Type B pancreatic cell (in vitro differentiated cells): ENCODE data around the gene CPNE9. TPM values are rescaled to one million over a fixed set of nuclear protein-coding genes. Genes with fewer than 3 reads are reported as not detected.

Source experiments
- DNase-seq: peaks from one replicate; pipeline ENCODE4 v3.0.0; 2021; ENCODE audit warnings: mixed read lengths; ENCODE audit not compliant: unreplicated experiment; ENCODE audit errors: extremely low spot score
- H3K27ac Mint-ChIP-seq: 2 replicates; pipeline ENCODE4 v1.8.0; 2021; ENCODE audit warnings: mild to moderate bottlenecking, mixed read lengths
- H3K27me3 Mint-ChIP-seq: 2 replicates; pipeline ENCODE4 v1.8.0; 2021; ENCODE audit warnings: mixed read lengths
- H3K36me3 Mint-ChIP-seq: 2 replicates; pipeline ENCODE4 v1.8.0; 2021; ENCODE audit warnings: mixed read lengths
- H3K4me1 Mint-ChIP-seq: one replicate; pipeline ENCODE4 v1.8.0; 2021; ENCODE audit warnings: mixed read lengths; ENCODE audit not compliant: unreplicated experiment
- H3K4me3 Mint-ChIP-seq: 2 replicates; pipeline ENCODE4 v1.8.0; 2021; ENCODE audit warnings: mild to moderate bottlenecking, mixed read lengths
- H3K9me3 Mint-ChIP-seq: 2 replicates; pipeline ENCODE4 v1.8.0; 2021; ENCODE audit warnings: mixed read lengths
- total RNA-seq: library from RNA; stranded (reverse); gene quantifications from 2 replicates; pipeline ENCODE4 v1.2.1, GENCODE V29; 2021; ENCODE audit warnings: low replicate concordance
- TF ChIP-seq, protein P1 (sequence below): fragments of 200-600 bp; sonication (generic); conservative IDR thresholded peaks from 2 replicates; pipeline ENCODE4 v1.5.0; 2021; ENCODE audit warnings: antibody characterized with exemption, mild to moderate bottlenecking

Gene CPNE9
- total RNA-seq, 1 donor from 2014 or later = 0.34 TPM

DNA sequence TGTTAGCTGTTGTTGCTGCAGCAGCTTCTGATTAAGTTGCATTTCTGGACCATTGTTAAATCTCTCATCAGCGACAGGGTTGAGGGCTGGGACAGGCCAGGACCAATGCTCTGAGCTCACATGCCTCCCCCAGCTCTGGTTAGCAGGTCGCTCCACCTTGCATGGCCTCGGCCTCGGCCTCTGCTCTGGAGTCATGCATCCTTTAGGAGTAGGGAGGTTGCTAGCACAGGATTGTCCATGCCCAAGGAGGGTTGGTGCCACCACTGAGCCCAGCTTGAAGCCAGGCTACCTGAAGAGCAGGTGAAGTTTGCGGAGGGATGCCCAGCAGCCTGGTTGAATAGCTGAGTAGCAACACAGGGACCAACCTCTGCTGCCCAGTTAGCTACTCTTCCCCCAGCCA lies 11.2 kb upstream of the CPNE9 start:
- no peak for DNase-seq
- H3K4me3 Mint-ChIP-seq = no peak overlapping the region
- H3K27me3 Mint-ChIP-seq = no peaks in the 10 kb centered on the region
- TF ChIP-seq, protein P1, sequence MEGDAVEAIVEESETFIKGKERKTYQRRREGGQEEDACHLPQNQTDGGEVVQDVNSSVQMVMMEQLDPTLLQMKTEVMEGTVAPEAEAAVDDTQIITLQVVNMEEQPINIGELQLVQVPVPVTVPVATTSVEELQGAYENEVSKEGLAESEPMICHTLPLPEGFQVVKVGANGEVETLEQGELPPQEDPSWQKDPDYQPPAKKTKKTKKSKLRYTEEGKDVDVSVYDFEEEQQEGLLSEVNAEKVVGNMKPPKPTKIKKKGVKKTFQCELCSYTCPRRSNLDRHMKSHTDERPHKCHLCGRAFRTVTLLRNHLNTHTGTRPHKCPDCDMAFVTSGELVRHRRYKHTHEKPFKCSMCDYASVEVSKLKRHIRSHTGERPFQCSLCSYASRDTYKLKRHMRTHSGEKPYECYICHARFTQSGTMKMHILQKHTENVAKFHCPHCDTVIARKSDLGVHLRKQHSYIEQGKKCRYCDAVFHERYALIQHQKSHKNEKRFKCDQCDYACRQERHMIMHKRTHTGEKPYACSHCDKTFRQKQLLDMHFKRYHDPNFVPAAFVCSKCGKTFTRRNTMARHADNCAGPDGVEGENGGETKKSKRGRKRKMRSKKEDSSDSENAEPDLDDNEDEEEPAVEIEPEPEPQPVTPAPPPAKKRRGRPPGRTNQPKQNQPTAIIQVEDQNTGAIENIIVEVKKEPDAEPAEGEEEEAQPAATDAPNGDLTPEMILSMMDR = no peak
- H3K36me3 Mint-ChIP-seq = peaks cover 3% of the 10 kb centered on the region
- H3K27ac Mint-ChIP-seq = no peak overlapping the region
- no peaks in the 10 kb centered on the region for H3K9me3 Mint-ChIP-seq
- no peaks in the 10 kb centered on the region for H3K4me1 Mint-ChIP-seq

DNA sequence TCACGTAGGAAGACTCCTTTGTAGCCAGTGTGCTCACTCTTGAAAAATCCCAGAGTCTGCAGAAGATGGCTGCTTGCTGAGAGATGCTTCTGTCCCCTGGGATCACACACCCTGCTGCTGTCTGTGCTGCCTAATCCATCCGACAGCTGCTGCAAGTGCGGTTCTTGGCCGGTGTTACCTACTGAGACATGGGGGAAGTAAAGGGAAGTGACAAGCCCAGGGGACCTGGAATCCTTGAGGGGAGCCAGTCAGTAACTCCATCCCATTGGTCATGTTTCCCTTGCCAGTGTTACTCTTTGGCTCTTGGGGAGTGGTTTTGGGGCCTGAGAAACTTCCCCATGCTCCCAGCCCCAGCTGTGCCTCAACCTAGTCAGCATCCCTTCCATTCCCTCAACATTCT lies 8.3 kb upstream of the CPNE9 start:
- TF ChIP-seq, protein P1 = no peak
- Mint-ChIP-seq H3K9me3 (no peaks in the 10 kb centered on the region), H3K27ac (no peak overlapping the region), H3K27me3 (no peaks in the 10 kb centered on the region), H3K36me3 (peaks cover 15% of the 10 kb centered on the region), H3K4me1 (no peaks in the 10 kb centered on the region), H3K4me3 (no peak overlapping the region)
- DNase-seq = no peak

DNA sequence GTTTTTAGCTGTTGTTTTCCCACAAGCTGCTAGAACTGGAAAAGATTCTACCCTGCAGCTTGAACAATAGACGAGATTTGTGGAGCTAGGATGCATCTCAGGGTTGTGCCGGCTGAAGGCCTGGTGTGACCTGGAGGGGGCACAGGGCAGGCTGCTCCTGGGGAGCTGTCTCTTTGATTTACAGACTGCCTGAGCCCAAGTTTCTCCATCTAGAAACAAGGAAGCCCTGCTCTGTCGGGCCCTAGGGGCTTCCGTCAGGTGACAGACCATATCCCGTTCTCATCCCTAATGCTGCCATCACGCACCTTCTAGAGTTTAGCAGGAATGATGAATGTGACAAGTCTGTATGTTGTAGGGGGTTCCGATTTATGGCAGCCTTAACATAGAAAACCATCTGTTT lies 7.9 kb upstream of the CPNE9 start:
- TF ChIP-seq, protein P1 = no peak
- Mint-ChIP-seq H3K9me3 (no peaks in the 10 kb centered on the region), H3K36me3 (peaks cover 15% of the 10 kb centered on the region), H3K4me3 (no peak overlapping the region), H3K27ac (no peak overlapping the region), H3K27me3 (no peaks in the 10 kb centered on the region), H3K4me1 (no peaks in the 10 kb centered on the region)
- DNase-seq = no peak

DNA sequence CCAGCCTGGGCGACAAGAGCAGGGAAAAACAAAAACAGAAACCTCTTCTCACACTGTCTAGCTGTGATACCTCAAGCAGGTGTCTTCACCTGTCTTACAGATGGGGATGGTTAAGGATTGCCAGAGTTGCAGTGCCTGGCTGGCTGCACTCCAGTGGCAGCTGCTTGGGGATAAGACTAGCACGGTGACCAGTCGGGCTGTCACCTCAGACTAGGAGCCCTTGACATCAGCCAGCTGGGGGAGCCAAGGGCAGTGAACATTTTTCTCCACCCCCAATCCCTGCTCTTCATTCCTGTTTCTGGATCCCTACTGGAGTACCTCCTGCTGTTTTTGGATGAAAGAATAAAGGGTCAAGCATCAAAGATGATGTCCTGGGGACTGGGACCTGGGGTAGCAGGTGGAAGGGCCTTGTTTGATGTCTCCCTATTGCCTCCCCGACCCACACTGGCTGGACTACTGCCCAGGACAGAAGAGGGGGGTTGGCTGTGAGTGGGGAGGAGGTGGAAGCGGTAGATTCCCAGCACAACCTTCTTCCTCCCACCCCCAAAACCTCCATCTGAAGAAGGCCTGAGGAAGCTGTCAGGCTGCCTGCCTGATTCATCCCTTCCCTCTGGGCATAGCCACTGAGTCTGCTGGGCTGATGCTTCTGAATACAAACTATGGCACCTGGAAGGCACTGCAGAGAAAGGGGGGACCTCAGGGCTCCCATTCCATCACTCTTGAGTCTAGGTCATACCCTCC lies 7.0 kb upstream of the CPNE9 start:
- Mint-ChIP-seq H3K27ac (no peak overlapping the region), H3K4me1 (no peaks in the 10 kb centered on the region), H3K36me3 (peaks cover 15% of the 10 kb centered on the region), H3K9me3 (no peaks in the 10 kb centered on the region), H3K27me3 (no peaks in the 10 kb centered on the region), H3K4me3 (no peak overlapping the region)
- TF ChIP-seq, protein P1 = no peak
- DNase-seq = no peak

DNA sequence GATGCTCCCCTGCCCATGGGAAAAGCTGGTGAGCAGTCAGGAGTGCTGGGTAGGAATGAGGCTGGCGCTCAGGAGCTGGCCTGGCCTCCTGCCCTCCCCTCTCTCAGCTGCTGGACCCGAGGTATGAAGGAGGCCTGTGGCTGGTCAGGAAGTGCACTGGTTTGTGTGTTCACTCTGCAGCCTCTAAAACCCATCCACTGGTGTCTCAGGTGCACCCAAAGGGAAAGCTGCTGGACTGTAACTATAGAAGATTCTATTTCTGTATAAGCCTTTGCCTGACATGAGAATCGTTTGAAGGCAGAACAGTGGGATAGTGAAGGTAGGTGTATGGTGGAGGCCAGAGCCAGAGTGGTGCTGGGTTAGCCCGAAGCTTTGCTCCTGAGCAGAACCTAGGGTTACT lies 5.7 kb upstream of the CPNE9 start:
- Mint-ChIP-seq H3K9me3 (no peaks in the 10 kb centered on the region), H3K36me3 (peaks cover 15% of the 10 kb centered on the region), H3K27ac (no peak overlapping the region), H3K4me3 (no peak overlapping the region), H3K27me3 (peaks cover 6% of the 10 kb centered on the region), H3K4me1 (no peaks in the 10 kb centered on the region)
- DNase-seq = no peak
- TF ChIP-seq, protein P1 = no peak
